HG03039 (cell line): Measurements from ENCODE around the gene TAS2R14.

ENCODE experiments used
- ATAC-seq: cut with Tn5 transposase; IDR thresholded peaks from one replicate; pipeline ENCODE4 v1.9.1; 2021; ENCODE audit warnings: mild to moderate bottlenecking, moderate library complexity; ENCODE audit not compliant: unreplicated experiment

TAS2R14 gene

DNA sequence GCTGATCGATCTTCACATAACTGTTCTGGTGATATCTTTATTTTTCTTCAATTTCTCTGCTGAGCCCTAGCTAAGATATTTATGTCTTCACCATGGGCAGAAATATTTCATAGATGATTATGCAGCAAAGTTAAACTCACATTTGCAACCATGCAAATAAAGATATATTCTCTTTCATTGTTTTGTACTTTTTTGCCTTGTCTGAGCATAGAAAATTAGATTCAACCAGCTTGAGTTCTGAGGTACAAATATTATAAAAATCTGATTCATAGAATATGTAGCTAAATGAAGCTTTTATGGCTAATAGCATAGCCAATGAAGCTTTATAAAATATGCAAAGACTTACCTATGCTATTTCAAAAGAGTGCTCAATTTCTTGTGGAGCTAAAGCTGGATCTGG, 29.6 kb downstream of the TAS2R14 start, which contains the start of gene TAS2R13:
TAS2R13 (minus strand) TSS at position 101 of the 400 bp plus-strand sequence. CDS start 264 bp downstream, outside the sequence.
- no peak for ATAC-seq

DNA sequence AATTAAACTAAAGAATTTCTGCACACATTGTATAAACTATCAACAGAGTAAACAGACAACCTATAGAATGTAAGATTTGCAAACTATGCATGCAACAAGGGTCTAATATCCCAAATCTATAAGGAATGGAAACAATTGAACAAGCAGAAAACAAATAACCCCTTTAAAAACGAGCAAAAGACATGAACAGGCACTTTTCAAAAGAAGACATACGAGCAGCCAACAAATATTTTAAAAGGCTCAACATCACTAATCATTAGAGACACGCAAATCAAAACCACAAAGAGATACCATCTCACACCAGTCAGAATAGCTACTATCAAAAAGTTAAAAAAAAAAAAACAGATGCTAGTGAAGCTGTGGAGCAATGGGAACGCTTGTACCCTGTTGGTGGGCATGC, 34.4 kb downstream of the TAS2R14 start:
- no peak for ATAC-seq

GRCh38 chr12:10901427-10901826, 37.6 kb downstream of the TAS2R14 start:
- no peak for ATAC-seq

DNA sequence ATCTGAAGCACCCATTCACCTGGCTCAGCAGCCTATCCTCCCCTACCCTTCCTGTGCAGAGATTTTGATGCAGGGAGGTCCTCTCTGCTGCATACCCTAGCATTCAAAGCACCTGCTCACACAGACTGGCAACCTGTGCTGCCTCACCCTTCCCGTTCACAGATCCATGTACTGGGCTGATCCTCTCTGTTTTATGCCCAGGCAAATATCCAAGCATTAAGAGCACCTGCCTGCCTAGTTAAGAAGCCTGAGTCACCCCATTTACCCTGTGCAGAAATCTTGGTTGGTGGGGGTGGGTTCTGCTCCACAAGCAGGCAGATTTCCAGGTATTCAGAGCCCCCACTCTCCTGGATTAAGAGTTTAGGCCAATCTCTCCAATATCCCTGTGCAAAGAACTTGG, 38.1 kb downstream of the TAS2R14 start:
- no peak for ATAC-seq

GRCh38 chr12:10900530-10900929, 38.5 kb downstream of the TAS2R14 start:
- ATAC-seq: no peak

DNA sequence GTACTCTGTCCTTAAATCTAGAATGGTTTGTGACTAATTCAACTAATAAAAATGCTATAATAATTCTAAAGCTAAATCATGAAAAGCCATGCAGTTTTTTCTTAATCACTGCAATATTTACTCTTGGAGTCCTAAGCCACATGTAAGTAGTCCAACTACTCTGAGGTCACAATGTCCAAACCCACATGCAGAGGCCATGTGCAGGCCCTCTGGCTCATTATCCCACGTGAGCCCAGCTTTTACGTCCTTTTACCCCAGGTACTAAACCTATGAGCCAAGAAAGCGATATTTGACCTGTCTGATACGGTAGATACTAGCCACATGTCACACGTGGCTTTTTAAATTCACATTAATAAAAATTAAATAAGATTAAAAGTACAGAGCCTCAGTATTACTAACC, 42.2 kb downstream of the TAS2R14 start:
- no peak for ATAC-seq

GRCh38 chr12:10891937-10892336, 47.1 kb downstream of the TAS2R14 start:
- no peak for ATAC-seq

GRCh38 chr12:10889226-10889625, 49.8 kb downstream of the TAS2R14 start:
- no peak for ATAC-seq
